ENCODE data around the gene THSD8. TPM values are rescaled to one million over a fixed set of nuclear protein-coding genes. Genes with fewer than 3 reads are reported as not detected.
A peak's percentile ranks its signal among the peaks of the same experiment; 100 is the strongest.
"Not testable (repeated sequence)": the region's sequence is repeated elsewhere in the genome, so short reads cannot be mapped to it uniquely, and the experiment has no call there.

THSD8 gene
- total RNA-seq, 2 experiments from 2014 or later, result 31.0 to 48.2 TPM

- intact Hi-C loops (cut with DNase I, micrococcal nuclease), result loop anchor here (5.0 to 10.0 kb wide), 2 partner anchors 47 to 1725 kb away; partner anchors contain the start of gene TECR (in 1 of the 2)
- ChIA-PET POLR2A (interaction anchor here (0.7 kb wide), 1 partner anchor 22 kb away, joined by 6 read pairs; no protein-coding TSS in a partner anchor), CTCF (interaction anchor here (1.3 to 15.0 kb wide), 5 partner anchors 22 to 165 kb away, joined by 4 to 451 read pairs (median 5); partner anchors contain the start of gene HOOK2)
- Mint-ChIP-seq H3K27ac (no peak overlapping the region), H3K9me3 (ENCODE audit: low read depth) (no peaks in the 10 kb centered on the region), H3K27me3 (no peaks in the 10 kb centered on the region), H3K4me1 (peaks cover 33% of the 10 kb centered on the region), H3K36me3 (ENCODE audit: low read depth) (peaks cover 18% of the 10 kb centered on the region), H3K4me3 (peak overlapping the region; percentile 87)
- no peak for ATAC-seq
- DNase-seq, result no peak
Observed at GRCh38 chr19:12799742-12800465, 2.0 kb upstream of the THSD8 start.

GRCh38 chr19:12800466-12800770 is 1.5 kb upstream of the THSD8 start:
- intact Hi-C loops (cut with DNase I, micrococcal nuclease), result loop anchor here in 1 of 2 experiments (5.0 kb wide), 1 partner anchor 47 kb away; no protein-coding TSS in a partner anchor
- no peak for DNase-seq
- CTCF ChIA-PET, result interaction anchor here (0.7 to 15.0 kb wide), 5 partner anchors 23 to 165 kb away, joined by 4 to 451 read pairs (median 4); partner anchors contain the start of gene HOOK2
- Mint-ChIP-seq H3K4me1 (peaks cover 31% of the 10 kb centered on the region), H3K9me3 (ENCODE audit: low read depth) (no peaks in the 10 kb centered on the region), H3K36me3 (ENCODE audit: low read depth) (peaks cover 18% of the 10 kb centered on the region), H3K27ac (no peak overlapping the region), H3K27me3 (no peaks in the 10 kb centered on the region), H3K4me3 (peak overlapping the region; percentile 87)
- ATAC-seq, result no peak
- POLR2A ChIA-PET, result interaction anchor here (0.7 kb wide), 1 partner anchor 22 kb away, joined by 6 read pairs; no protein-coding TSS in a partner anchor

- no peaks in the 10 kb centered on the region for H3K9me3 Mint-ChIP-seq (ENCODE audit: low read depth)
- ATAC-seq, result peak; percentile 32
- DNase-seq, result peak; percentile 62
- H3K27me3 Mint-ChIP-seq, result no peaks in the 10 kb centered on the region
- CTCF ChIA-PET, result interaction anchor here (0.7 to 15.0 kb wide), 5 partner anchors 23 to 124 kb away, joined by 4 to 451 read pairs (median 4); partner anchors contain the start of gene HOOK2
- POLR2A ChIA-PET, result interaction anchor here (0.7 kb wide), 1 partner anchor 23 kb away, joined by 6 read pairs; no protein-coding TSS in a partner anchor
- intact Hi-C loops (cut with DNase I, micrococcal nuclease), result loop anchor here (1.0 to 5.0 kb wide), 2 partner anchors 46 to 67 kb away; partner anchors contain the start of gene TRIR (in 1 of the 2)
- H3K4me3 Mint-ChIP-seq, result peak overlapping the region; percentile 87
- peaks cover 29% of the 10 kb centered on the region for H3K4me1 Mint-ChIP-seq
- peaks cover 15% of the 10 kb centered on the region for H3K36me3 Mint-ChIP-seq (ENCODE audit: low read depth)
- peak overlapping the region; percentile 78 for H3K27ac Mint-ChIP-seq
Observed at GRCh38 chr19:12800923-12801465, 875 bp upstream of the THSD8 start.

GRCh38 chr19:12802267-12803106 is 618 bp downstream of the THSD8 start:
- ChIA-PET CTCF (interaction anchor here (0.5 to 15.0 kb wide), 12 partner anchors 10 to 163 kb away, joined by 3 to 451 read pairs (median 4); no protein-coding TSS in a partner anchor), POLR2A (no interaction called here)
- Mint-ChIP-seq H3K9me3 (ENCODE audit: low read depth) (no peaks in the 10 kb centered on the region), H3K4me3 (peak overlapping the region; percentile 87), H3K36me3 (ENCODE audit: low read depth) (peaks cover 14% of the 10 kb centered on the region), H3K27ac (peak overlapping the region; percentile 65), H3K4me1 (peaks cover 34% of the 10 kb centered on the region), H3K27me3 (no peaks in the 10 kb centered on the region)
- ATAC-seq, result no peak
- DNase-seq, result no peak
- intact Hi-C loops (cut with DNase I, micrococcal nuclease), result loop anchor here in 1 of 2 experiments (5.0 kb wide), 1 partner anchor 45 kb away; no protein-coding TSS in a partner anchor

GRCh38 chr19:12804051-12804450 is 2.2 kb downstream of the THSD8 start:
- H3K9me3 Mint-ChIP-seq (ENCODE audit: low read depth), result no peaks in the 10 kb centered on the region
- ATAC-seq (no peak), DNase-seq (no peak)
- peaks cover 18% of the 10 kb centered on the region for H3K36me3 Mint-ChIP-seq (ENCODE audit: low read depth)
- peaks cover 36% of the 10 kb centered on the region for H3K4me1 Mint-ChIP-seq
- no peaks in the 10 kb centered on the region for H3K27me3 Mint-ChIP-seq
- ChIA-PET POLR2A (no interaction called here), CTCF (interaction anchor here (0.6 to 15.0 kb wide), 3 partner anchors 40 to 157 kb away, joined by 3 to 451 read pairs (median 3); no protein-coding TSS in a partner anchor)
- intact Hi-C loops (cut with DNase I, micrococcal nuclease), result loop anchor here in 1 of 2 experiments (5.0 kb wide), 1 partner anchor 43 kb away; no protein-coding TSS in a partner anchor
- no peak overlapping the region for H3K27ac Mint-ChIP-seq
- no peak overlapping the region for H3K4me3 Mint-ChIP-seq

GRCh38 chr19:12806242-12807081 is 4.6 kb downstream of the THSD8 start, which contains the start of gene RNASEH2A:
TSS of gene RNASEH2A (plus strand) at chr19:12806584. CDS start at chr19:12806674, 90 bp downstream.
- intact Hi-C loops (cut with DNase I, micrococcal nuclease), result loop anchor here in 1 of 2 experiments (1.0 kb wide), 10 partner anchors 13 to 255 kb away; partner anchors contain the start of genes DHPS, GCDH, HOOK2 and SYCE2
- Mint-ChIP-seq H3K9me3 (ENCODE audit: low read depth) (no peaks in the 10 kb centered on the region), H3K27me3 (no peaks in the 10 kb centered on the region), H3K4me1 (peaks cover 24% of the 10 kb centered on the region), H3K4me3 (peak within 1 kb of the TSS; percentile 89), H3K36me3 (ENCODE audit: low read depth) (peaks cover 13% of the 10 kb centered on the region), H3K27ac (peak within 1 kb of the TSS; percentile 80)
- DNase-seq, result peak; percentile 94
- ChIA-PET CTCF (interaction anchor here (0.6 to 2.1 kb wide), 10 partner anchors 10 to 159 kb away, joined by 3 to 17 read pairs (median 4); no protein-coding TSS in a partner anchor), POLR2A (interaction anchor here (0.6 to 2.2 kb wide), 4 partner anchors 14 to 73 kb away, joined by 3 to 9 read pairs (median 4); partner anchors contain the start of gene JUNB)
- ATAC-seq, result peak; percentile 93

GRCh38 chr19:12815088-12815487 is 13.2 kb downstream of the THSD8 start:
- Mint-ChIP-seq H3K4me3 (no peak overlapping the region), H3K9me3 (ENCODE audit: low read depth) (no peaks in the 10 kb centered on the region), H3K36me3 (ENCODE audit: low read depth) (peaks cover 21% of the 10 kb centered on the region), H3K27me3 (no peaks in the 10 kb centered on the region), H3K27ac (no peak overlapping the region), H3K4me1 (no peaks in the 10 kb centered on the region)
- ChIA-PET CTCF (interaction anchor here (0.9 to 2.5 kb wide), 5 partner anchors 20 to 55 kb away, joined by 3 to 5 read pairs (median 3); no protein-coding TSS in a partner anchor), POLR2A (no interaction called here)
- no peak for DNase-seq
- intact Hi-C loops (cut with DNase I, micrococcal nuclease), result no loop called here
- ATAC-seq, result no peak

- ATAC-seq; H3K27ac Mint-ChIP-seq; intact Hi-C loops (cut with DNase I, micrococcal nuclease); H3K4me3 Mint-ChIP-seq; DNase-seq; H3K9me3 Mint-ChIP-seq (ENCODE audit: low read depth); POLR2A ChIA-PET; H3K27me3 Mint-ChIP-seq; H3K4me1 Mint-ChIP-seq: not testable (repeated sequence)
- peaks cover 21% of the 10 kb centered on the region for H3K36me3 Mint-ChIP-seq (ENCODE audit: low read depth)
- CTCF ChIA-PET, result interaction anchor here (0.7 kb wide), 1 partner anchor 1329 kb away, joined by 3 read pairs; no protein-coding TSS in a partner anchor
Observed at GRCh38 chr19:12817188-12817587, 15.3 kb downstream of the THSD8 start.

- H3K27me3 Mint-ChIP-seq; H3K9me3 Mint-ChIP-seq (ENCODE audit: low read depth); DNase-seq; H3K27ac Mint-ChIP-seq; H3K4me3 Mint-ChIP-seq; H3K4me1 Mint-ChIP-seq; intact Hi-C loops (cut with DNase I, micrococcal nuclease); ATAC-seq: not testable (repeated sequence)
- POLR2A ChIA-PET, result interaction anchor here (0.6 kb wide), 1 partner anchor 123 kb away, joined by 3 read pairs; no protein-coding TSS in a partner anchor
- CTCF ChIA-PET, result interaction anchor here (1.0 to 1.4 kb wide), 2 partner anchors 9 to 29 kb away, joined by 4 to 5 read pairs; no protein-coding TSS in a partner anchor
- peaks cover 16% of the 10 kb centered on the region for H3K36me3 Mint-ChIP-seq (ENCODE audit: low read depth)
Observed at GRCh38 chr19:12817810-12818209, 15.9 kb downstream of the THSD8 start.

Data from activated CD4-positive, alpha-beta T cell treated with anti-CD3 and anti-CD28 coated beads for 36 hours (primary cell).